ACHN (cell line): ENCODE results near the gene ENG.
"Not testable (repeated sequence)": the region's sequence is repeated elsewhere in the genome, so short reads cannot be mapped to it uniquely, and the experiment has no call there.

Experiments
- DNase-seq: peaks from one replicate; pipeline ENCODE4 v3.0.0-alpha.2; 2015
- in situ Hi-C: cut with HindIII; loops from 2 replicates; pipeline ENCODE4 v1.10.0; 2017; ENCODE audit warnings: low sequenced_read_pairs, low pct_ligation_motif_present, low pct_unique_long_range_greater_than_20kb

Gene ENG

GRCh38 chr9:127881715-127882114, 27.3 kb upstream of the ENG start:
- DNase-seq, in situ Hi-C loops: not testable (repeated sequence)

GRCh38 chr9:127880143-127880542, 25.7 kb upstream of the ENG start:
- in situ Hi-C loops: no loop called here
- DNase-seq: no peak

- in situ Hi-C loops: no loop called here
- DNase-seq: no peak
Observed at GRCh38 chr9:127878652-127879390, 24.4 kb upstream of the ENG start.

GRCh38 chr9:127878001-127878651, 23.7 kb upstream of the ENG start:
- in situ Hi-C loops: no loop called here
- no peak for DNase-seq

GRCh38 chr9:127877566-127877998, 23.1 kb upstream of the ENG start, which contains the start of gene AK1:
Gene AK1, minus strand, starts transcription at chr9:127877675. Its CDS starts 3,058 bp downstream, at chr9:127874617.
- DNase-seq: peak; percentile 60
- in situ Hi-C loops: no loop called here

GRCh38 chr9:127876764-127877562, 22.5 kb upstream of the ENG start:
- in situ Hi-C loops: no loop called here
- DNase-seq: no peak

GRCh38 chr9:127876026-127876763, 21.7 kb upstream of the ENG start:
- no peak for DNase-seq
- in situ Hi-C loops: no loop called here

- no peak for DNase-seq
- in situ Hi-C loops: no loop called here
Observed at GRCh38 chr9:127875306-127875966, 21.0 kb upstream of the ENG start.

GRCh38 chr9:127874301-127875221, 20.1 kb upstream of the ENG start:
- in situ Hi-C loops: no loop called here
- no peak for DNase-seq

- DNase-seq: no peak
- in situ Hi-C loops: no loop called here
Observed at GRCh38 chr9:127873886-127874285, 19.4 kb upstream of the ENG start.

GRCh38 chr9:127873223-127873691, 18.8 kb upstream of the ENG start:
- DNase-seq: no peak

GRCh38 chr9:127872369-127873222, 18.1 kb upstream of the ENG start:
- no peak for DNase-seq
- in situ Hi-C loops: no loop called here

More at GRCh38 chr9:127873223-127873691, 18.8 kb upstream of the ENG start:
- in situ Hi-C loops: no loop called here

GRCh38 chr9:127871531-127871930, 17.1 kb upstream of the ENG start:
- in situ Hi-C loops: no loop called here

GRCh38 chr9:127870887-127871286, 16.4 kb upstream of the ENG start:
- in situ Hi-C loops: no loop called here
- DNase-seq: no peak

More at GRCh38 chr9:127871531-127871930, 17.1 kb upstream of the ENG start:
- DNase-seq: no peak

- in situ Hi-C loops, DNase-seq: not testable (repeated sequence)
Observed at GRCh38 chr9:127870153-127870491, 15.7 kb upstream of the ENG start.
